HCT116 (cell line): ENCODE data around the gene CAVIN2.

Experiments
- CTCF ChIP-seq, 3 experiments: fragments of 200-600 bp in 1 of 3; sonication (generic) in 1 of 3; IDR thresholded peaks in 2 of 3; conservative IDR thresholded peaks in 1 of 3; 2 replicates each; pipeline ENCODE4 v1.5.1; 2012 to 2017; ENCODE audit warnings: low read depth in 2 of 3, low read length in 2 of 3, antibody characterized with exemption in 1 of 3, borderline replicate concordance in 1 of 3, control low read depth in 1 of 3, mild to moderate bottlenecking in 1 of 3, mixed read lengths in 1 of 3, mixed run types in 1 of 3, moderate library complexity in 1 of 3; ENCODE audit not compliant: insufficient read depth in 1 of 3
- EZH2 ChIP-seq: fragments of 200-600 bp; sonication (generic); IDR thresholded peaks from 2 replicates; pipeline ENCODE4 v1.6.1; 2017; ENCODE audit warnings: antibody characterized with exemption, mixed run types
- POLR2A ChIP-seq: IDR thresholded peaks from 2 replicates; pipeline ENCODE4 v1.7.0; 2011; ENCODE audit warnings: borderline replicate concordance; ENCODE audit not compliant: insufficient read depth, insufficient read length; ENCODE audit errors: extremely low read depth
- SIN3A ChIP-seq: IDR thresholded peaks from 2 replicates; pipeline ENCODE4 v1.6.1; 2012; ENCODE audit warnings: low read depth
- SP1 ChIP-seq: IDR thresholded peaks from 2 replicates; pipeline ENCODE4 v1.6.1; 2012; ENCODE audit warnings: low read depth
- SRF ChIP-seq: IDR thresholded peaks from 2 replicates; pipeline ENCODE4 v1.6.1; 2012; ENCODE audit warnings: low read depth
- TCF7L2 ChIP-seq: IDR thresholded peaks from 2 replicates; pipeline ENCODE4 v1.7.0; 2011; ENCODE audit warnings: borderline replicate concordance, inconsistent platforms; ENCODE audit not compliant: insufficient read depth, insufficient read length; ENCODE audit errors: extremely low read depth
- YY1 ChIP-seq: IDR thresholded peaks from 2 replicates; pipeline ENCODE4 v1.6.1; 2011; ENCODE audit warnings: low read length, low read depth, moderate library complexity, mild to moderate bottlenecking; ENCODE audit not compliant: insufficient replicate concordance; ENCODE audit errors: extremely low read depth
- TF ChIP-seq, protein P1 (sequence below): IDR thresholded peaks from 2 replicates; pipeline ENCODE4 v1.6.1; 2012
- TF ChIP-seq, protein P2 (sequence below): IDR thresholded peaks from 2 replicates; pipeline ENCODE4 v1.6.1; 2012

- TF ChIP-seq, protein P1, sequence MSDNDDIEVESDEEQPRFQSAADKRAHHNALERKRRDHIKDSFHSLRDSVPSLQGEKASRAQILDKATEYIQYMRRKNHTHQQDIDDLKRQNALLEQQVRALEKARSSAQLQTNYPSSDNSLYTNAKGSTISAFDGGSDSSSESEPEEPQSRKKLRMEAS = no peak
- TF ChIP-seq CTCF (IDR thresholded peaks at IDR 0.05 in 2 of 3, conservative IDR thresholded peaks at IDR 0.05 in 1 of 3; ENCODE audit: borderline replicate concordance in 1 of 3, insufficient read depth in 1 of 3, low read depth in 2 of 3, low read length in 2 of 3) (no peak), POLR2A (no peak), SP1 (no peak), TCF7L2 (no peak), SRF (no peak), EZH2 (no peak), YY1 (no peak), SIN3A (no peak)
- TF ChIP-seq, protein P2, sequence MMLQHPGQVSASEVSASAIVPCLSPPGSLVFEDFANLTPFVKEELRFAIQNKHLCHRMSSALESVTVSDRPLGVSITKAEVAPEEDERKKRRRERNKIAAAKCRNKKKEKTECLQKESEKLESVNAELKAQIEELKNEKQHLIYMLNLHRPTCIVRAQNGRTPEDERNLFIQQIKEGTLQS = no peak
Measured at GRCh38 chr2:191789796-191790195, 57.1 kb downstream of the CAVIN2 start.
